ENCODE measurements around the gene WNK1.

DNA sequence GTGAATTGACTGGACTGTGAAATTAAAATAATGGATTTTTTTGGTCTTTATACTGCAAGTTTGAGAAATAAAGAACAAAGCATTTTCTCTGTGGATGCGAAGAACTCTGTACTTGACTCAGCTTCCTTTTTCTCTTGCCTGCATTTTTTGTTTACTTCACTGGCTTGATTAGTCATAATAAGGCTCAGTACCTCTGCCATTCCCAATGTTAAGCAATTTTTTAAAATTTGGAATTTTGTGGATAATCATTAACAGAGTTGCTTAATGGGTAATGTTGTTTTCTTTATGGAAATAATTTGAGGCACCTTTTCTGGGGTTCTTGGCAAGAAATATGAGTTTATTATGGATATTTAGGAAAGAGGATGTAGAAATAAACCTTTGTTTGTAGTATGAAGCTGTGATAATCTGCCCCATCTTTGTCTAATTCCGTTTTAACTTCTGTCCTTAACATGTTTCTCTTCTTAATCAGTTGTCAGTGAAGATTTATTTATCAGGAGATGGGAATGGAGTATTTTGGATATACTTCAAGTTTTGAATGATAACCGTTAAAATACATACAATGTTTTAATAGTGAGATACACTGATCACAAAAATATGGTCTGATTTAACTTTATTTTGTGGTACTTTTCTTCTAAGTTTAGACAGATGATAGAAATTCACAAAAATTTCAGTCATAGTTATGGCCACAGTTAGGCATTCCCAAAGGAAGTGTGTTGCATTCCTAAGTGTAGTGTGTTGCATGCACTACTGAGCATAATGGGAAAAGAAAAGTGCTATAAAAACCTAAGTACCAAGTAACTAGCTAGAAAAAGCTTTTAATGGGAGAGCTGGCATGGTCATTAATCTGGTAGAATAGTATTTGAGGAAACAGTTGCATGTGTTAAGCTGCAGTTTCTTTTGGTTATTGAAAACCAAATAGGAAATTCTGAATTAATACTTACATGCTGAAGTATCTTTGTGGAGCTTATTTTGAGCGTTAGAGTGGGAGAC, 27.7 kb downstream of the WNK1 start:
- TF ChIP-seq, protein P1, sequence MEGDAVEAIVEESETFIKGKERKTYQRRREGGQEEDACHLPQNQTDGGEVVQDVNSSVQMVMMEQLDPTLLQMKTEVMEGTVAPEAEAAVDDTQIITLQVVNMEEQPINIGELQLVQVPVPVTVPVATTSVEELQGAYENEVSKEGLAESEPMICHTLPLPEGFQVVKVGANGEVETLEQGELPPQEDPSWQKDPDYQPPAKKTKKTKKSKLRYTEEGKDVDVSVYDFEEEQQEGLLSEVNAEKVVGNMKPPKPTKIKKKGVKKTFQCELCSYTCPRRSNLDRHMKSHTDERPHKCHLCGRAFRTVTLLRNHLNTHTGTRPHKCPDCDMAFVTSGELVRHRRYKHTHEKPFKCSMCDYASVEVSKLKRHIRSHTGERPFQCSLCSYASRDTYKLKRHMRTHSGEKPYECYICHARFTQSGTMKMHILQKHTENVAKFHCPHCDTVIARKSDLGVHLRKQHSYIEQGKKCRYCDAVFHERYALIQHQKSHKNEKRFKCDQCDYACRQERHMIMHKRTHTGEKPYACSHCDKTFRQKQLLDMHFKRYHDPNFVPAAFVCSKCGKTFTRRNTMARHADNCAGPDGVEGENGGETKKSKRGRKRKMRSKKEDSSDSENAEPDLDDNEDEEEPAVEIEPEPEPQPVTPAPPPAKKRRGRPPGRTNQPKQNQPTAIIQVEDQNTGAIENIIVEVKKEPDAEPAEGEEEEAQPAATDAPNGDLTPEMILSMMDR (IDR thresholded peaks at IDR 0.05; ENCODE audit: low read depth, low read length): no peak
- TF ChIP-seq EZH2phosphoT487 (IDR thresholded peaks at IDR 0.05; ENCODE audit: low read depth): no peak
